RWPE1 (cell line): ENCODE data around the gene SMPDL3A.

ENCODE experiments used
- CTCF ChIA-PET: fragments of 350-600 bp; sonication (Branson Sonifier 250); formaldehyde crosslinking; extraction: SDS; loops from one replicate; lab custom pipeline; 2021; lab: Yijun Ruan, JAX
- POLR2A ChIA-PET: fragments of 400-600 bp; formaldehyde crosslinking; extraction: SDS; loops from one replicate; lab custom pipeline; 2020; ENCODE audit warnings: antibody characterized with exemption; ENCODE audit not compliant: low non-redundant PET; lab: Yijun Ruan, JAX
- DNase-seq: peaks from one replicate; pipeline ENCODE4 v3.0.0; 2012; ENCODE audit warnings: low spot score
- H3K27ac ChIP-seq: fragments of 450-650 bp; 2 replicates; pipeline ENCODE4 v1.5.1; 2017
- CTCF ChIP-seq: fragments of 450-650 bp; conservative IDR thresholded peaks from 2 replicates; pipeline ENCODE4 v1.5.1; 2017; ENCODE audit warnings: low read depth, mild to moderate bottlenecking

The SMPDL3A gene

GRCh38 chr6:122853259-122853995 is 64.4 kb downstream of the SMPDL3A start:
- ChIA-PET CTCF (interaction anchor here (0.6 kb wide), 1 partner anchor 15 kb away, joined by 3 read pairs; no protein-coding TSS in a partner anchor), POLR2A (no interaction called here)
- TF ChIP-seq CTCF, result no peak
- DNase-seq, result no peak
- H3K27ac ChIP-seq, result no peak overlapping the region
